Caco-2 (cell line): ENCODE data around the gene GRB14. TPM values are rescaled to one million over a fixed set of nuclear protein-coding genes. Genes with fewer than 3 reads are reported as not detected.

Experiments
- BruUV-seq: library from RNA; stranded (reverse); fragments of 400-500 nt; replicated peaks from 2 replicates; lab custom pipeline; 2021; lab: Mats Ljungman, UMichigan
- CTCF ChIA-PET: fragments of 300-600 bp; sonication (Branson Sonifier 250); formaldehyde crosslinking; loops from one replicate; lab custom pipeline; 2022; ENCODE audit warnings: antibody characterized with exemption; lab: Charles Lee
- POLR2A ChIA-PET: fragments of 300-600 bp; sonication (Branson Sonifier 250); formaldehyde crosslinking; loops from one replicate; lab custom pipeline; 2022; ENCODE audit warnings: antibody characterized with exemption; lab: Charles Lee
- DNase-seq, 2 experiments: peaks; one replicate each; pipeline versions ENCODE4 v3.0.0 to v3.0.0-alpha.2; 2020 to 2022
- H3K27me3 ChIP-seq: replicated peaks from 2 replicates; pipeline ENCODE4 v1.6.0; 2011; ENCODE audit warnings: low read length; ENCODE audit not compliant: control insufficient read depth, insufficient read depth
- H3K36me3 ChIP-seq: 2 replicates; pipeline ENCODE4 v1.5.1; 2011; ENCODE audit warnings: low read length; ENCODE audit not compliant: control insufficient read depth, insufficient read depth
- H3K4me1 ChIP-seq: fragments of 250-450 bp; sonication (Bioruptor Pico); 2 replicates; pipeline ENCODE4 v1.5.1; 2020; ENCODE audit warnings: mild to moderate bottlenecking
- H3K4me3 ChIP-seq: 2 replicates; pipeline ENCODE4 v1.5.1; 2011; ENCODE audit warnings: low read depth, mild to moderate bottlenecking, control low read depth, low read length
- H3K9me3 ChIP-seq: fragments of 250-450 bp; sonication (Bioruptor Pico); 2 replicates; pipeline ENCODE4 v1.5.1; 2020; ENCODE audit warnings: mild to moderate bottlenecking, moderate library complexity
- H3K27ac Mint-ChIP-seq: one replicate; pipeline ENCODE4 v1.8.0; 2022; ENCODE audit warnings: mixed read lengths; ENCODE audit not compliant: unreplicated experiment
- H3K27me3 Mint-ChIP-seq: one replicate; pipeline ENCODE4 v1.8.0; 2022; ENCODE audit warnings: mixed read lengths; ENCODE audit not compliant: insufficient read depth, unreplicated experiment
- H3K36me3 Mint-ChIP-seq: one replicate; pipeline ENCODE4 v1.8.0; 2022; ENCODE audit warnings: mild to moderate bottlenecking, mixed read lengths; ENCODE audit not compliant: insufficient read depth, unreplicated experiment
- H3K4me1 Mint-ChIP-seq: one replicate; pipeline ENCODE4 v1.8.0; 2022; ENCODE audit warnings: low read depth, mixed read lengths; ENCODE audit not compliant: unreplicated experiment
- H3K4me3 Mint-ChIP-seq: one replicate; pipeline ENCODE4 v1.8.0; 2022; ENCODE audit warnings: mild to moderate bottlenecking, moderate library complexity, mixed read lengths; ENCODE audit not compliant: unreplicated experiment
- H3K9me3 Mint-ChIP-seq: one replicate; pipeline ENCODE4 v1.8.0; 2022; ENCODE audit warnings: mixed read lengths; ENCODE audit not compliant: unreplicated experiment
- intact Hi-C: fragments of 100-400 bp; cut with micrococcal nuclease; formaldehyde crosslinking; loops from one replicate; pipeline ENCODE4 v1.10.0; 2022; ENCODE audit not compliant: unreplicated experiment
- total RNA-seq: library from RNA; stranded (reverse); gene quantifications from 2 replicates; pipeline ENCODE4 v1.2.3, GENCODE V29; 2022
- TF ChIP-seq, protein P1 (sequence below), 2 experiments: fragments of 200-600 bp in 1 of 2; IDR thresholded peaks; 1 replicate in 1 of 2; 2 replicates in 1 of 2; pipeline versions ENCODE4 v1.5.1 to v1.8.0; 2011 to 2022; ENCODE audit warnings: antibody characterized with exemption in 1 of 2, control low read depth in 1 of 2, inconsistent platforms in 1 of 2, low read depth in 1 of 2, low read length in 1 of 2, mild to moderate bottlenecking in 1 of 2, moderate library complexity in 1 of 2; ENCODE audit not compliant: insufficient read depth in 1 of 2, severe bottlenecking in 1 of 2, unreplicated experiment in 1 of 2

The GRB14 gene
- total RNA-seq, 1 experiment from 2014 or later = 12.7 TPM

- Mint-ChIP-seq H3K27me3 (no peaks in the 10 kb centered on the region), H3K36me3 (no peaks in the 10 kb centered on the region), H3K9me3 (no peaks in the 10 kb centered on the region), H3K27ac (no peak overlapping the region), H3K4me3 (no peak overlapping the region), H3K4me1 (peaks cover 26% of the 10 kb centered on the region)
- ChIA-PET POLR2A (no interaction called here), CTCF (interaction anchor here (0.6 kb wide), 1 partner anchor 15 kb away, joined by 8 read pairs; no protein-coding TSS in a partner anchor)
- Histone ChIP-seq H3K4me1 (peaks cover 15% of the 10 kb centered on the region), H3K27me3 (no peaks in the 10 kb centered on the region), H3K9me3 (no peaks in the 10 kb centered on the region), H3K36me3 (no peaks in the 10 kb centered on the region), H3K4me3 (no peak overlapping the region)
- intact Hi-C loops = no loop called here
- BruUV-seq = no TSS peak
- TF ChIP-seq, protein P1, sequence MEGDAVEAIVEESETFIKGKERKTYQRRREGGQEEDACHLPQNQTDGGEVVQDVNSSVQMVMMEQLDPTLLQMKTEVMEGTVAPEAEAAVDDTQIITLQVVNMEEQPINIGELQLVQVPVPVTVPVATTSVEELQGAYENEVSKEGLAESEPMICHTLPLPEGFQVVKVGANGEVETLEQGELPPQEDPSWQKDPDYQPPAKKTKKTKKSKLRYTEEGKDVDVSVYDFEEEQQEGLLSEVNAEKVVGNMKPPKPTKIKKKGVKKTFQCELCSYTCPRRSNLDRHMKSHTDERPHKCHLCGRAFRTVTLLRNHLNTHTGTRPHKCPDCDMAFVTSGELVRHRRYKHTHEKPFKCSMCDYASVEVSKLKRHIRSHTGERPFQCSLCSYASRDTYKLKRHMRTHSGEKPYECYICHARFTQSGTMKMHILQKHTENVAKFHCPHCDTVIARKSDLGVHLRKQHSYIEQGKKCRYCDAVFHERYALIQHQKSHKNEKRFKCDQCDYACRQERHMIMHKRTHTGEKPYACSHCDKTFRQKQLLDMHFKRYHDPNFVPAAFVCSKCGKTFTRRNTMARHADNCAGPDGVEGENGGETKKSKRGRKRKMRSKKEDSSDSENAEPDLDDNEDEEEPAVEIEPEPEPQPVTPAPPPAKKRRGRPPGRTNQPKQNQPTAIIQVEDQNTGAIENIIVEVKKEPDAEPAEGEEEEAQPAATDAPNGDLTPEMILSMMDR (IDR thresholded peaks at IDR 0.05; ENCODE audit: insufficient read depth in 1 of 2, low read depth in 1 of 2, low read length in 1 of 2, severe bottlenecking in 1 of 2, unreplicated experiment in 1 of 2) = peak in 1 of 2 experiments; percentile 11
- no peak for DNase-seq
Measured at GRCh38 chr2:164574931-164575330, 46.4 kb downstream of the GRB14 start.

DNA sequence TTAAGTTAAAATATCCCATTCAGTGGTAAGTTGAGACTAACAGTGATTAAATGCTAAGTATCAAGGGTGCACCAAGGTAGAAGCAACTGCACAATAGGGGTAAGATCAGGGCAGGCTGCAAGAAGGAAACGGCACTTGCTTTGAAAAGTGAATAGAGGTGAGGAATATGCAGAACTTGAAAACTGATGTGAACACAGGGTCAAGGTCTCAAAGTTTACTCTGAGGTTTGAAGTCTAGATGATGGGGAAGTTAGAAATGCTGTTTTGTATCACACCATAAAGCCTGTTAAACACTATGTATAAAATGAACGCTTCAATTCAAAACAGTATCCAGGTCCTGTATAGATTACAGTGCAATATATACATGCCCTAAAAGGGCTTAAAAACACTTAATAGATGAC lies 50.8 kb downstream of the GRB14 start:
- Histone ChIP-seq H3K36me3 (no peaks in the 10 kb centered on the region), H3K4me3 (no peak overlapping the region), H3K27me3 (no peaks in the 10 kb centered on the region), H3K4me1 (peaks cover 23% of the 10 kb centered on the region), H3K9me3 (no peaks in the 10 kb centered on the region)
- POLR2A ChIA-PET = no interaction called here
- TF ChIP-seq, protein P1 (IDR thresholded peaks at IDR 0.05; ENCODE audit: insufficient read depth in 1 of 2, low read depth in 1 of 2, low read length in 1 of 2, severe bottlenecking in 1 of 2, unreplicated experiment in 1 of 2) = no peak
- Mint-ChIP-seq H3K9me3 (no peaks in the 10 kb centered on the region), H3K36me3 (no peaks in the 10 kb centered on the region), H3K4me3 (no peak overlapping the region), H3K27ac (no peak overlapping the region), H3K27me3 (no peaks in the 10 kb centered on the region), H3K4me1 (peaks cover 26% of the 10 kb centered on the region)
- intact Hi-C loops = no loop called here
- DNase-seq = no peak
- CTCF ChIA-PET = interaction anchor here (0.9 kb wide), 1 partner anchor 11 kb away, joined by 3 read pairs; no protein-coding TSS in a partner anchor
- no TSS peak for BruUV-seq

DNA sequence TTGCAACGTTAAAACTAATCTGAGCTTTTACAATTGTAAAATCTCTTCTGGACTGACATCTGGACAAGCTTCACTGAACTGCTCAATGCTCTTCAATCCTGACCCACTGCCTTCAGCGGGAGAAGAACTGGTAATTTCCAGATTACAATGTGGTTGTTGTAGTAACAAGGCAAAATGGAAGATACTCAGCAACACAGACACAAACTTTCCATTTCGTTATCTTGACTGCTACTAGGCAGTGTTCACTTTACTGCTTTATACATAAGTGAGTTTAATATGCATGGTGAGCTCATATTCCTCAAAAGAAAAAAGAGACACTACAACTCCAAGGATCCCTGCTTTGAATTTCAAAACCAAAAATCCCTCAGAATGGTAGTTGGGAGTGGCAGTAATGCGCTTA lies 51.9 kb downstream of the GRB14 start:
- H3K4me1 ChIP-seq = peaks cover 23% of the 10 kb centered on the region
- intact Hi-C loops = no loop called here
- H3K36me3 Mint-ChIP-seq = no peaks in the 10 kb centered on the region
- no peak overlapping the region for H3K27ac Mint-ChIP-seq
- no TSS peak for BruUV-seq
- H3K27me3 ChIP-seq = no peaks in the 10 kb centered on the region
- ChIA-PET POLR2A (no interaction called here), CTCF (interaction anchor here (0.8 kb wide), 1 partner anchor 9 kb away, joined by 3 read pairs; no protein-coding TSS in a partner anchor)
- H3K36me3 ChIP-seq = no peaks in the 10 kb centered on the region
- H3K9me3 ChIP-seq = no peaks in the 10 kb centered on the region
- no peaks in the 10 kb centered on the region for H3K27me3 Mint-ChIP-seq
- no peak overlapping the region for H3K4me3 Mint-ChIP-seq
- TF ChIP-seq, protein P1 (IDR thresholded peaks at IDR 0.05; ENCODE audit: insufficient read depth in 1 of 2, low read depth in 1 of 2, low read length in 1 of 2, severe bottlenecking in 1 of 2, unreplicated experiment in 1 of 2) = no peak
- H3K4me1 Mint-ChIP-seq = peaks cover 26% of the 10 kb centered on the region
- no peak for DNase-seq
- H3K4me3 ChIP-seq = no peak overlapping the region
- no peaks in the 10 kb centered on the region for H3K9me3 Mint-ChIP-seq
